GM18526 (cell line): Measurements from ENCODE around the gene ASCC1.

Experiments
- POLR2A ChIP-seq: IDR thresholded peaks from 3 replicates; pipeline ENCODE4 v1.6.1; 2011; ENCODE audit not compliant: insufficient read length; ENCODE audit errors: extremely low read depth

The ASCC1 gene

DNA sequence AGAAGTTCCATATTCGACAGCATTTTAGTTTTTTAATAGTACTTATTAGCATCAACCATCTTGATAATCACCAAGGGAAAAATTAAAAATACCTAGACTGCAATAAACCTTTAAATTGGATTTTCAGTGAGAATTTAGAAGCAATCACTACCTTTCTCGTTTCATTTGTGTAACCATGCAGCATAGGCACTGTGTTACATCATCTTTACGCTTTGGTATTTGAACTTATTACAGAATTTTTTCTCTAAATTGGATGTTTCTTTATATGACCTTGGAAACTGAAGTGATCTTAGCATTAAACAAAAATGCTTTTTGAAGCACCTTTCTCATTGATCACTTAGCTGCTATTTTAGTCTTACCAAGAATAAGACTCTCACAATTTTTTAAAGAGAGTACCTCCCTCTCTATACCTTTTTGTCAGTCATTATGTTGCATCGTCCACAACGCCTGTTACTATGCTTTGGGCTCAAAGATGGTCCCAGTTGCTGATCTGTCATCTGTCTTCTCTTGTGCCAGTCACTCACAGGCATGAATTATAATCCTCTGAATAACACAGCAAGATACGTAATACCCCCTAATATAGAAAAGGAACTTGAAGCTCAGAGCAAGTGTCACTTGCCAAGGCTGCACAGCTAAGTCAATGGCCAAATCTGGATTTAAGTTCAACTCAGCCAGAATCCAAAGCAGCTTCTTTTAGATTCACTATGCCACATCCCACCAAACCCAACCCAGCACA is 19.6 kb upstream of the ASCC1 start:
- no peak for TF ChIP-seq POLR2A

DNA sequence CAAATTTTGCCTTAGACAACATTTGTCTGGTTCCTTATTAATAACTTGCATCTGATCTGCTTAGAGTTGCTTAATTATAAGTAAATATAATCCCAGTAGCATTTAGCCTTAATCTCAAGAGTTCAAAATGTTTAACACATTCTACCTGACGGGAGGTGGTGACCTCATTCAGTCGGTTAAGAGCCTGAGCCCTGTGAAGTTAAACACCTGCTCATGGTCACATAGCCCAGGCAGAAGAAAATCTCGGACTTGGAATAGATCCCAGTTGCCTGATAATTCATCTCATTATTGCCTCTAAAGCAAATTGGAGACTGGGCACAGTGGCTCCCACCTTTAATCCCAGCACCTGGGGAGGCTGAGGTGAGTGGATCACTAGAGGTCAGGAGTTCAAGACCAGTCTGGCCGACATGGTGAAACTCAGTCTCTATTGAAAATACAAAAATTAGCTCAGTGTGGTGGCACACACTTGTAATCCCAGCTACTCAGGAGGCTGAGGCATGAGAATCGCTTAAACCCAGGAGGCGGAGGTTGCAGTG is 18.6 kb upstream of the ASCC1 start:
- no peak for TF ChIP-seq POLR2A

DNA sequence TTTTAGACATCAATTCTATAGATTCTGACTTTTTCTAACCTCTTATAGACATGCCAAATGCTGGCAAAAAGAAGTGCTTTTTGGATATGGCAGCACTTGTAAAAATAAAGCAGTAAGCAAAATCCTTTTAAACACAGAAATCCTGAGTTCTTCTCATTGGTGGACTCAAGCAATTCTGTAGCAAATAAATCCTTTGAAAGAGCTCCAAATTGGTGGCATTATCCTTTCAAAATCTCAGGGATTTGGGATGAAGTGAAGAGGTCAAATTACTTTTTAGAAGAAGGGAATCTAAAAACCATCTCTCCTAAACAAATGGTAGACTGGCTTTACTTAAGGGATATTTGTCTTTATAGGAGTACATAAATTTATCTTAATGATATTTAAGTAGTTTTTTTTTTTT is 17.5 kb upstream of the ASCC1 start:
- no peak for TF ChIP-seq POLR2A

- TF ChIP-seq POLR2A = no peak
Observed at GRCh38 chr10:72229261-72230251, 13.5 kb upstream of the ASCC1 start.

DNA sequence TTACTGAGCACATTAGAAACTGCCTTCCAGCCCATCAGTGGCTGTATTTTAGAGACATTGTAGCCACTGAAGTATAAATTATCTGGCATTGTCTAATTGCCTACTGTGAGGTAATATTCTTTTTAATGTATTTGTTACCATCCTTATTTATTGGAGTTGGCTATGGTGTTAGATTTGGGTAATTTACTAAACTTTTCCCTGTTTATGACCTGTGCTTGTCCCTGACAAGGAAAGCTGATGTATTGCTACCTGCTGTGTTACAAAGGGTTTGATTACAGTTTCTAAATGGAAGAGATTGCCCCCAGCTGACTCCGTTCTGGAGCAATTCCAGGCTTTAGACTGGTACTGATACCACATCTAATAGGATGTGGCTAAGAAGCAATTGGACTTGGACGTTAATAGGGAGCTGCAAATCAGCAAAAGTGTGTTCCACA is 12.3 kb upstream of the ASCC1 start:
- TF ChIP-seq POLR2A = no peak

GRCh38 chr10:72227826-72228225 is 11.8 kb upstream of the ASCC1 start:
- TF ChIP-seq POLR2A = no peak

GRCh38 chr10:72226418-72227027 is 10.4 kb upstream of the ASCC1 start:
- TF ChIP-seq POLR2A = no peak

GRCh38 chr10:72223743-72224101 is 7.6 kb upstream of the ASCC1 start:
- TF ChIP-seq POLR2A = no peak

- no peak for TF ChIP-seq POLR2A
Observed at GRCh38 chr10:72221278-72221677, 5.2 kb upstream of the ASCC1 start.

- no peak for TF ChIP-seq POLR2A
Observed at GRCh38 chr10:72220637-72221036, 4.6 kb upstream of the ASCC1 start.

GRCh38 chr10:72219235-72219814 is 3.2 kb upstream of the ASCC1 start:
- TF ChIP-seq POLR2A = no peak

- TF ChIP-seq POLR2A = no peak
Observed at GRCh38 chr10:72218726-72219125, 2.6 kb upstream of the ASCC1 start.

DNA sequence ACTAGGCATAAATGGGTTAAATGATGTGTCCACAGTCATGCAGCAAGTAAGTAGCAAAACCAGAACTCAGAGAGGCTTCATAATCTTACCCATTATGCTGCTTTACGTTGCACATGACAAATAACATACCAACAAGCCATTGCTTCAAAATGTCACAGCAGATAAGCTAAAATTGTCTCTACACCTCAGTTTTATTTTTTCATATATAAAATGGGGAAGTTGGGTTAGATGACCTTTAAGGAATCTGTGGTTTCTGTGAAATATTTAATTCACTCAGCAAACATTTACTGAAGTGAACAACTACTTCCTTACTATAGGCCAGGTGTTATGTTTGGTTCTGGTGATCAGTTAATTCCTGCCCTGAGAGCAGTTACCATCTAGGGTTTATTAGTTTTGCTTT is 2.2 kb upstream of the ASCC1 start:
- TF ChIP-seq POLR2A = no peak

- TF ChIP-seq POLR2A = no peak
Observed at GRCh38 chr10:72206511-72207229, 9.4 kb downstream of the ASCC1 start.

DNA sequence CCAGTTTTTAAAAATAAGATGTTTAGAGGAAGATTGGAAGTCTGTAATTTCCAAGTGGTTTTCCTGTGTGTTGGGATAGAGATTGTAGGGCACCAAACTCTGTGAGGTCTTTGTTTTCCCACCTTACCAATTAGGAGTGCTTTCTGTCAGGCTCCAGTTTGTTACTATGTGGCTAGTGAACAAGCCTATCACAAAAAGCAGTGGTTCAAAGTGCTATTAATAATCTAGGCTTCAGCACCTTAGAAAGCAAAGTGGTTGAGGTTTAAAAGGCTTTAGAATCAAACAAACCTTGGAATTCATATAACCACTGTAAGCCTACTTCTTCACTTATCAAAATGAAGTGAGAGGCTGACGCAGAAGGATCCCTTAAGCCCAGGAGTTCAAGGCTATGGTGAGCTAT is 11.4 kb downstream of the ASCC1 start:
- TF ChIP-seq POLR2A = no peak

GRCh38 chr10:72204296-72204695 is 11.8 kb downstream of the ASCC1 start:
- TF ChIP-seq POLR2A = no peak
